Peyer's patch (tissue), 4 donors: Measurements from ENCODE around the gene B3GALT5. TPM values are rescaled to one million over a fixed set of nuclear protein-coding genes. Genes with fewer than 3 reads are reported as not detected.

ENCODE experiments used
- DNase-seq, 3 donors: peaks; one replicate each; pipeline ENCODE4 v3.0.0-alpha.2; 2017 to 2019
- H3K27ac ChIP-seq, 4 donors: fragments of 200-600 bp; sonication (generic); one replicate each; pipeline ENCODE4 v1.5.1; 2016 to 2019
- H3K27me3 ChIP-seq, 2 donors: fragments of 200-600 bp; sonication (generic); one replicate each; pipeline ENCODE4 v1.5.1; 2019
- H3K36me3 ChIP-seq, 3 donors: fragments of 200-600 bp; sonication (generic); one replicate each; pipeline ENCODE4 v1.5.1; 2016 to 2019
- H3K4me1 ChIP-seq, 4 donors: fragments of 200-600 bp; sonication (generic); one replicate each; pipeline ENCODE4 v1.5.1; 2016 to 2019
- H3K4me3 ChIP-seq, 4 donors: fragments of 200-600 bp; sonication (generic); 1 replicate in 3 of 4; 2 replicates in 1 of 4; pipeline ENCODE4 v1.5.1; 2016 to 2019; ENCODE audit warnings: mild to moderate bottlenecking in 1 of 4
- H3K9me3 ChIP-seq, 4 donors: fragments of 200-600 bp; sonication (generic); one replicate each; pipeline ENCODE4 v1.5.1; 2016 to 2019; ENCODE audit warnings: mild to moderate bottlenecking in 1 of 4
- POLR2A ChIP-seq, 2 donors: fragments of 450-650 bp; IDR thresholded peaks; one replicate each; pipeline ENCODE4 v1.5.1; 2017; ENCODE audit warnings: antibody characterized with exemption in 2 of 2, mild to moderate bottlenecking in 2 of 2, moderate library complexity in 2 of 2
- total RNA-seq, 4 donors: library from RNA; depleted of rRNA; stranded (reverse); fragments of >200 nt; gene quantifications; one replicate each; pipeline ENCODE4 v1.1.0, GENCODE V29; 2016
- TF ChIP-seq, protein P1 (sequence below), 6 experiments: fragments of 450-650 bp in 4 of 6; fragments of 200-600 bp in 2 of 6; sonication (generic) in 1 of 6; IDR thresholded peaks; one replicate each; pipeline ENCODE4 v1.5.1; 2017 to 2019; ENCODE audit warnings: antibody characterized with exemption in 6 of 6, mild to moderate bottlenecking in 3 of 6, moderate library complexity in 1 of 6

B3GALT5 gene
- total RNA-seq, 4 donors from 2014 or later = 16.5 to 147 (median 125) TPM

DNA sequence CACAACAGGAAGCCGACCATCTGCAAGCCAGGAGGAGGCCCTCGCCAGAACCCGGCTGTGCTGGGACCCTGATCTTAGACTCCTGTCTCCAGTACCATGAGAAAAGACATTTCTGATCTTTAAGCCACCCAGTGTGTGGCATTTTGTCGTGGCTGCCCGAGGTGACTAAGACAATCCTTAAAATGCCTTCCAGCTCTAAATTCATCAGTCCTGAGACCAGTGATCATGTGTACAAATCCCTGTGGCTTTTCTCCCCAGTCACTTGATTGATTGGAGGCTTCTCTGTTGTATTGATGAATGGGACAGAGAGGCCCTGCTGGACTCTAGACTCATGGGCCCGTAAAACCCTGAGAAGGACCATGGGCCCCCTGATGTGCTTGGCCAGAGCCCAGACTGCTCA, 36.1 kb downstream of the B3GALT5 start:
- Histone ChIP-seq H3K27ac (peak overlapping the region in 1 of 4 donors; percentile 2), H3K27me3 (no peaks in the 10 kb centered on the region), H3K4me1 (peaks cover 0 to under 1% (median 0%) of the 10 kb centered on the region in 4 donors), H3K36me3 (peaks cover 0 to 34% (median 0%) of the 10 kb centered on the region in 3 donors), H3K4me3 (no peak overlapping the region), H3K9me3 (no peaks in the 10 kb centered on the region)
- no peak for DNase-seq
- TF ChIP-seq, protein P1, sequence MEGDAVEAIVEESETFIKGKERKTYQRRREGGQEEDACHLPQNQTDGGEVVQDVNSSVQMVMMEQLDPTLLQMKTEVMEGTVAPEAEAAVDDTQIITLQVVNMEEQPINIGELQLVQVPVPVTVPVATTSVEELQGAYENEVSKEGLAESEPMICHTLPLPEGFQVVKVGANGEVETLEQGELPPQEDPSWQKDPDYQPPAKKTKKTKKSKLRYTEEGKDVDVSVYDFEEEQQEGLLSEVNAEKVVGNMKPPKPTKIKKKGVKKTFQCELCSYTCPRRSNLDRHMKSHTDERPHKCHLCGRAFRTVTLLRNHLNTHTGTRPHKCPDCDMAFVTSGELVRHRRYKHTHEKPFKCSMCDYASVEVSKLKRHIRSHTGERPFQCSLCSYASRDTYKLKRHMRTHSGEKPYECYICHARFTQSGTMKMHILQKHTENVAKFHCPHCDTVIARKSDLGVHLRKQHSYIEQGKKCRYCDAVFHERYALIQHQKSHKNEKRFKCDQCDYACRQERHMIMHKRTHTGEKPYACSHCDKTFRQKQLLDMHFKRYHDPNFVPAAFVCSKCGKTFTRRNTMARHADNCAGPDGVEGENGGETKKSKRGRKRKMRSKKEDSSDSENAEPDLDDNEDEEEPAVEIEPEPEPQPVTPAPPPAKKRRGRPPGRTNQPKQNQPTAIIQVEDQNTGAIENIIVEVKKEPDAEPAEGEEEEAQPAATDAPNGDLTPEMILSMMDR (IDR thresholded peaks at IDR 0.05) = no peak
- TF ChIP-seq POLR2A (IDR thresholded peaks at IDR 0.05) = no peak

DNA sequence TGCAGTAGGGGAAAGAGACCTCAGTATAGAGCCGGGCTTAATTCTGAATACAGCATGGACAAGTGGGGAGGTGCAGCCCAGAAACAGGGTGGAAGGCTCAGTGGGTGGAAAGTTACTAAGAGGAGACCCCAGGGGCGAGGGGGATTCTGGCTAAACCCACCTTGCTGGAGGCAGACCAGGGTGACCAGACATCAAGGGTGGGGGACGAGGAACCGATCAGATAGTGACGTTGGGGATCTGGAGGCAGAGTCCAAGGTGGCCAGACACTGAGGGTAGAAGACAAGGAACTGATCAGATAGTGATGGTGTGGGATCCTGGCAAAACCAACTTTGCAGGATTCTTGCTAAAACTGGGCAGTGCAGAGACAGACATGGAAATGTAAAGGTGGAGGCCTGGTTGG, 36.8 kb downstream of the B3GALT5 start:
- H3K4me1 ChIP-seq = peaks cover 0 to 7% (median 0%) of the 10 kb centered on the region in 4 donors
- no peaks in the 10 kb centered on the region for H3K27me3 ChIP-seq
- peaks cover 0 to 34% (median 0%) of the 10 kb centered on the region in 3 donors for H3K36me3 ChIP-seq
- no peak overlapping the region for H3K4me3 ChIP-seq
- no peaks in the 10 kb centered on the region for H3K9me3 ChIP-seq
- no peak for DNase-seq
- H3K27ac ChIP-seq = peak overlapping the region in 1 of 4 donors; percentile 2
- TF ChIP-seq, protein P1 (IDR thresholded peaks at IDR 0.05) = no peak
- no peak for TF ChIP-seq POLR2A (IDR thresholded peaks at IDR 0.05)

DNA sequence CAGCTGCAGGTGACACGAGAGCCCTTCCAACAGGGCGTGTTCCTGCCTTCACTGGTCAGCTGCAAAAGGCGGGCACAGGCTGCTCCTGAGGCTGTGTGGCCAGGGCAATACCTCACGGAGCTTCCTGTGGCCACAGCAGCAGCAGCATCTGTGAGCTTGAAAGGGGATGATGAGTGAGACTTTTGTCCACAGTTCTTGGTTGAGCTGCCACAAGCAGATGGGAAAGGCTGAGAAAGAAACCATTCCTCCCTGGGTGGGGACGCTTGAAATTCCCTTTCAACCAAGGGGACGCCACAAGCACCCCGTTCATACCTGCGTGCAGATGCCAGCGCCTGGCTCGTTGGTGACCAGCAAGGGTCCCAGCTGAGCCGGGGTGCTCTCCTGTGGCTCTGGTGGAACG, 37.6 kb downstream of the B3GALT5 start:
- TF ChIP-seq POLR2A (IDR thresholded peaks at IDR 0.05) = no peak
- TF ChIP-seq, protein P1 (IDR thresholded peaks at IDR 0.05) = no peak
- H3K27ac ChIP-seq = peak overlapping the region in 1 of 4 donors; percentile 2
- H3K4me3 ChIP-seq = no peak overlapping the region
- H3K4me1 ChIP-seq = peaks cover 0 to 12% (median 0%) of the 10 kb centered on the region in 4 donors
- DNase-seq = peak in 2 of 3 donors; percentile 31 to 33
- no peaks in the 10 kb centered on the region for H3K9me3 ChIP-seq
- no peaks in the 10 kb centered on the region for H3K27me3 ChIP-seq
- peaks cover 0 to 36% (median 0%) of the 10 kb centered on the region in 3 donors for H3K36me3 ChIP-seq

DNA sequence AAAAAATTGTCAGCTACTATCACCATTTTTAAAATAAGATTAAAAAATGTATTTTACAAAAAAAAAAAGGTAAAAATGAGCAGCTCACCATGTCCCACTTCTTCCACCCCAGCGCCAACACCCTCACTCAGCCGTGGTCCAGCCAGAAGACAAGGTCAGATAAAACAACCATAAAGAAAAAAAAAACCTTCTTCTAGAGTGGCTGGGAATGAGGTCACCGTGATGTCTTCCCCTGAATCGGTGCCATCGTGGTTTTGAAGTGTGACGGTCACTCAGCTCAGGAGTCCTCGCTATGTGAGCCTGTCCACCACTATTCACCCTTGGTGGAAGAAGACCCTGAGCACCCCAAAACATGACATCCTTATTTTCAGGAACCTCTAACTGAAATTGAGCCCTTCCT, 38.1 kb downstream of the B3GALT5 start:
- H3K27ac ChIP-seq = no peak overlapping the region
- H3K36me3 ChIP-seq = peaks cover 0 to 39% (median 0%) of the 10 kb centered on the region in 3 donors
- no peaks in the 10 kb centered on the region for H3K27me3 ChIP-seq
- TF ChIP-seq, protein P1 (IDR thresholded peaks at IDR 0.05) = no peak
- TF ChIP-seq POLR2A (IDR thresholded peaks at IDR 0.05) = no peak
- no peak for DNase-seq
- H3K4me1 ChIP-seq = peaks cover 0 to 17% (median 0%) of the 10 kb centered on the region in 4 donors
- no peaks in the 10 kb centered on the region for H3K9me3 ChIP-seq
- no peak overlapping the region for H3K4me3 ChIP-seq

DNA sequence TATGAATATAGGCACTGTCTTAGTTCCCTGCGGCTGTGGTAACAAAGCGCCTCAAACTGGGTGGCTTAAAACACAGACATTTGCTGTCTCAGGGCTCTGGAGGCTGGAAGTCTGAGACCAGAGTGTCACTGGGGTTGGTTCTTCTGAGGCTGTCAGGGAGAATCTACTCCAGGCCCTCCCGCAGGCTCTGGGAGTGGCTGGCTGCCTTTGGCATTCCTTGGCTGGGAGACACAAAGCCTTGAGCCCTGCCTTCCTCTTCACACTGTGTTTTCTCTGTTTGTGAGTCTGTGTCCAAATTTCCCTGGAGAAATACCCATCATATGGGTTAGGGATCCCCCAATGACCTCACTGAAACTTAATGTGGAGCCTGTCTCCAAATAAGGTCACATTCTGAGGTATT, 38.5 kb downstream of the B3GALT5 start:
- Histone ChIP-seq H3K36me3 (peaks cover 0 to 38% (median 0%) of the 10 kb centered on the region in 3 donors), H3K9me3 (no peaks in the 10 kb centered on the region), H3K4me3 (no peak overlapping the region), H3K27me3 (no peaks in the 10 kb centered on the region), H3K27ac (no peak overlapping the region), H3K4me1 (peaks cover 0 to 21% (median 0%) of the 10 kb centered on the region in 4 donors)
- no peak for TF ChIP-seq POLR2A (IDR thresholded peaks at IDR 0.05)
- TF ChIP-seq, protein P1 (IDR thresholded peaks at IDR 0.05) = no peak
- DNase-seq = peak in 1 of 3 donors; percentile 27
